ENCODE data around the gene FOXP1.

Gene FOXP1

GRCh38 chr3:71511446-71511845 is 72.1 kb downstream of the FOXP1 start:
- Histone ChIP-seq H3K79me2 (peaks cover 25% of the 10 kb centered on the region), H3K4me3 (ENCODE audit: low read depth, low read length) (no peak overlapping the region), H3K9ac (no peak overlapping the region), H3K36me3 (ENCODE audit: control insufficient read depth, insufficient read depth, low read length) (no peaks in the 10 kb centered on the region), H3K4me2 (ENCODE audit: low read length) (no peak overlapping the region), H3K9me3 (ENCODE audit: control insufficient read depth, low read length) (no peaks in the 10 kb centered on the region), H3K4me1 (no peaks in the 10 kb centered on the region), H2AFZ (no peak overlapping the region), H3K27ac (no peak overlapping the region), H3K27me3 (ENCODE audit: control insufficient read depth, insufficient read depth, low read length) (no peaks in the 10 kb centered on the region)
- TF ChIP-seq CTCF (IDR thresholded peaks at IDR 0.05): no peak

GRCh38 chr3:71511037-71511436 is 72.5 kb downstream of the FOXP1 start:
- H3K9me3 ChIP-seq (ENCODE audit: control insufficient read depth, low read length): no peaks in the 10 kb centered on the region
- H3K9ac ChIP-seq: no peak overlapping the region
- H3K36me3 ChIP-seq (ENCODE audit: control insufficient read depth, insufficient read depth, low read length): no peaks in the 10 kb centered on the region
- no peaks in the 10 kb centered on the region for H3K4me1 ChIP-seq
- H3K27me3 ChIP-seq (ENCODE audit: control insufficient read depth, insufficient read depth, low read length): no peaks in the 10 kb centered on the region
- TF ChIP-seq CTCF (IDR thresholded peaks at IDR 0.05): no peak
- H2AFZ ChIP-seq: no peak overlapping the region
- no peak overlapping the region for H3K27ac ChIP-seq
- H3K4me3 ChIP-seq (ENCODE audit: low read depth, low read length): no peak overlapping the region
- H3K79me2 ChIP-seq: peaks cover 25% of the 10 kb centered on the region
- no peak overlapping the region for H3K4me2 ChIP-seq (ENCODE audit: low read length)

- no peaks in the 10 kb centered on the region for H3K36me3 ChIP-seq (ENCODE audit: control insufficient read depth, insufficient read depth, low read length)
- H3K9me3 ChIP-seq (ENCODE audit: control insufficient read depth, low read length): no peaks in the 10 kb centered on the region
- H3K4me3 ChIP-seq (ENCODE audit: low read depth, low read length): no peak overlapping the region
- no peaks in the 10 kb centered on the region for H3K4me1 ChIP-seq
- no peak overlapping the region for H3K4me2 ChIP-seq (ENCODE audit: low read length)
- TF ChIP-seq CTCF (IDR thresholded peaks at IDR 0.05): no peak
- H3K27me3 ChIP-seq (ENCODE audit: control insufficient read depth, insufficient read depth, low read length): no peaks in the 10 kb centered on the region
- H3K9ac ChIP-seq: no peak overlapping the region
- H3K27ac ChIP-seq: no peak overlapping the region
- H2AFZ ChIP-seq: no peak overlapping the region
- peaks cover 25% of the 10 kb centered on the region for H3K79me2 ChIP-seq
Measured at GRCh38 chr3:71510510-71510909, 73.0 kb downstream of the FOXP1 start.

- Histone ChIP-seq H3K4me1 (no peaks in the 10 kb centered on the region), H3K27me3 (ENCODE audit: control insufficient read depth, insufficient read depth, low read length) (no peaks in the 10 kb centered on the region)
Measured at GRCh38 chr3:71509066-71509465, 74.5 kb downstream of the FOXP1 start.

More at GRCh38 chr3:71509066-71509465, 74.5 kb downstream of the FOXP1 start:
- no peak overlapping the region for H3K9ac ChIP-seq
- no peak overlapping the region for H3K27ac ChIP-seq
- no peak for TF ChIP-seq CTCF (IDR thresholded peaks at IDR 0.05)
- peaks cover 16% of the 10 kb centered on the region for H3K79me2 ChIP-seq
- H3K4me3 ChIP-seq (ENCODE audit: low read depth, low read length): no peak overlapping the region
- H3K36me3 ChIP-seq (ENCODE audit: control insufficient read depth, insufficient read depth, low read length): no peaks in the 10 kb centered on the region
- no peaks in the 10 kb centered on the region for H3K9me3 ChIP-seq (ENCODE audit: control insufficient read depth, low read length)
- H2AFZ ChIP-seq: no peak overlapping the region
- H3K4me2 ChIP-seq (ENCODE audit: low read length): no peak overlapping the region

All from parathyroid adenoma (tissue), 2 donors.